HepG2 (cell line): ENCODE measurements around the gene TTC39C. TPM values are rescaled to one million over a fixed set of nuclear protein-coding genes. Genes with fewer than 3 reads are reported as not detected.

ENCODE experiments used
- ATAC-seq: fragments of 200-7000 bp; cut with Tn5 transposase; 3 replicates; pipeline ENCODE4 v1.9.1; 2020; ENCODE audit warnings: mild to moderate bottlenecking, moderate library complexity
- BruUV-seq: library from RNA; stranded (reverse); fragments of 400-500 nt; replicated peaks from 2 replicates; lab custom pipeline; 2021; lab: Mats Ljungman, UMichigan
- CTCF ChIA-PET: fragments of 300-600 bp; formaldehyde crosslinking; extraction: SDS; loops from one replicate; lab custom pipeline; 2021; ENCODE audit warnings: low total read pairs, inconsistent platforms, low intra/inter-chr PET ratio; lab: Yijun Ruan, JAX
- POLR2A ChIA-PET: fragments of 350-600 bp; sonication (Branson Sonifier 250); formaldehyde crosslinking; loops from one replicate; lab custom pipeline; 2020; ENCODE audit warnings: antibody characterized with exemption, inconsistent platforms; lab: Yijun Ruan, JAX
- DNase-seq: peaks from one replicate; pipeline ENCODE4 v3.0.0-alpha.2; 2015; ENCODE audit warnings: low spot score
- FAIRE-seq: peaks from 3 replicates; lab custom pipeline; 2011; peaks lifted over from hg19 to GRCh38; lab: Jason Lieb, UNC
- H2AFZ ChIP-seq: one replicate; pipeline ENCODE4 v1.6.1; 2011; ENCODE audit warnings: low read length, inconsistent platforms
- H3K27ac ChIP-seq: fragments of 300-600 bp; 3 replicates; pipeline ENCODE4 v1.8.0; 2011; ENCODE audit warnings: mixed run types, mild to moderate bottlenecking, mixed read lengths, low read length, inconsistent platforms; ENCODE audit not compliant: insufficient read depth; ENCODE audit errors: extremely low read length
- H3K27me3 ChIP-seq, 2 experiments: fragments of 200-600 bp in 1 of 2; 2 replicates in 1 of 2; 3 replicates in 1 of 2; pipeline versions ENCODE4 v1.6.0 to v1.8.0; 2011; ENCODE audit warnings: low read length in 2 of 2, mild to moderate bottlenecking in 2 of 2, moderate library complexity in 2 of 2, inconsistent platforms in 1 of 2; ENCODE audit not compliant: insufficient read depth in 2 of 2, control insufficient read depth in 1 of 2
- H3K36me3 ChIP-seq, 2 experiments: fragments of 200-600 bp in 1 of 2; replicated peaks in 1 of 2; 2 replicates in 1 of 2; 3 replicates in 1 of 2; pipeline versions ENCODE4 v1.5.1 to v1.8.0; 2011; ENCODE audit warnings: low read length in 2 of 2, inconsistent platforms in 1 of 2; ENCODE audit not compliant: insufficient read depth in 2 of 2, control insufficient read depth in 1 of 2
- H3K4me1 ChIP-seq: 2 replicates; pipeline ENCODE4 v1.5.1; 2012; ENCODE audit warnings: low read length, inconsistent platforms; ENCODE audit not compliant: insufficient read depth
- H3K4me2 ChIP-seq: 2 replicates; pipeline ENCODE4 v1.6.0; 2011; ENCODE audit warnings: low read depth, low read length, inconsistent platforms
- H3K4me3 ChIP-seq, 3 experiments: fragments of 200-600 bp in 1 of 3; sonication (generic), shearing (Covaris generic) in 1 of 3; replicated peaks in 1 of 3; 2 replicates each; pipeline ENCODE4 v1.5.1; 2011 to 2016; ENCODE audit warnings: low read length in 3 of 3, inconsistent platforms in 2 of 3, low read depth in 2 of 3, mild to moderate bottlenecking in 2 of 3, control low read depth in 1 of 3, mixed read lengths in 1 of 3; ENCODE audit not compliant: insufficient read depth in 1 of 3
- H3K79me2 ChIP-seq: one replicate; pipeline ENCODE4 v1.6.1; 2011; ENCODE audit warnings: low read length, inconsistent platforms; ENCODE audit not compliant: insufficient read depth
- H3K9ac ChIP-seq: 2 replicates; pipeline ENCODE4 v1.6.0; 2011; ENCODE audit warnings: mild to moderate bottlenecking, low read depth, low read length, inconsistent platforms; ENCODE audit not compliant: insufficient read depth
- H3K9me3 ChIP-seq: 2 replicates; pipeline ENCODE4 v1.5.1; 2012; ENCODE audit warnings: mild to moderate bottlenecking, low read length
- H4K20me1 ChIP-seq: 2 replicates; pipeline ENCODE4 v1.6.0; 2011; ENCODE audit warnings: inconsistent platforms, mild to moderate bottlenecking, low read length, moderate library complexity; ENCODE audit not compliant: insufficient read depth
- ATF6 ChIP-seq: sonication (generic); formaldehyde crosslinking; conservative IDR thresholded peaks from 2 replicates; pipeline ENCODE4 v1.4.0; 2020; ENCODE audit warnings: missing genetic modification reagents
- JUN ChIP-seq: sonication (generic); formaldehyde crosslinking; IDR thresholded peaks from 2 replicates; pipeline ENCODE4 v1.4.0; 2020; ENCODE audit warnings: mild to moderate bottlenecking, missing genetic modification reagents
- MAFF ChIP-seq: IDR thresholded peaks from 2 replicates; pipeline ENCODE4 v1.6.1; 2011; ENCODE audit warnings: low read depth, low read length, improper control_type of control experiment
- MAFK ChIP-seq, 2 experiments: IDR thresholded peaks in 1 of 2; conservative IDR thresholded peaks in 1 of 2; 2 replicates each; pipeline ENCODE4 v1.6.1; 2011; ENCODE audit warnings: improper control_type of control experiment in 2 of 2, low read length in 2 of 2
- ZNF10 ChIP-seq: sonication (generic); formaldehyde crosslinking; IDR thresholded peaks from 2 replicates; pipeline ENCODE4 v1.4.0; 2020; ENCODE audit warnings: mild to moderate bottlenecking, low read depth, missing genetic modification reagents, borderline replicate concordance
- ZNF281 ChIP-seq: sonication (generic); formaldehyde crosslinking; IDR thresholded peaks from 2 replicates; pipeline ENCODE4 v1.4.0; 2020; ENCODE audit warnings: missing genetic modification reagents, borderline replicate concordance
- ZNF879 ChIP-seq: sonication (generic); formaldehyde crosslinking; IDR thresholded peaks from 2 replicates; pipeline ENCODE4 v1.8.1; 2023; ENCODE audit warnings: missing genetic modification reagents
- WGBS: methylation state at CpG from one replicate; pipeline ENCODE4 v1.1.6; 2017; ENCODE audit warnings: low lambda C conversion rate; 5-methylcytosine and 5-hydroxymethylcytosine counted together
- in situ Hi-C: cut with HindIII; loops from 2 replicates; pipeline ENCODE4 v1.10.0; 2017; ENCODE audit warnings: low pct_unique_long_range_greater_than_20kb; ENCODE audit not compliant: extremely low pct_ligation_motif_present
- intact Hi-C: fragments of 100-400 bp; cut with micrococcal nuclease; formaldehyde crosslinking; loops from one replicate; pipeline ENCODE4 v1.10.0; 2022; ENCODE audit not compliant: unreplicated experiment
- polyA plus RNA-seq, 8 experiments: library from polyadenylated mRNA; depleted of rRNA in 3 of 8; stranded (reverse) in 7 of 8; unstranded in 1 of 8; fragments of >200 nt; fragmentation: Illumina TruSeq in 4 of 8; extraction: Trizol in 4 of 8; gene quantifications; 2 replicates each; pipeline versions ENCODE4 v1.2.1 to v1.2.3, GENCODE V29; 2011 to 2016; ENCODE audit warnings: low read depth in 4 of 8, missing spikeins in 1 of 8, mixed read lengths in 1 of 8; ENCODE audit not compliant: insufficient read depth in 1 of 8
- total RNA-seq, 5 experiments: library from RNA; depleted of rRNA; stranded (reverse); fragments of >200 nt; fragmentation: Illumina TruSeq; extraction: Trizol; gene quantifications; 2 replicates each; pipeline ENCODE4 v1.2.3, GENCODE V29; 2016; ENCODE audit warnings: low read depth in 1 of 5
- TF ChIP-seq, protein P1 (sequence below): fragments of 450-650 bp; IDR thresholded peaks from 2 replicates; pipeline ENCODE4 v1.6.1; 2017

Gene TTC39C
- total and polyA plus RNA-seq, 2 of the 13 experiments (the other 11 are each of a cell fraction or from before 2014, with no cell fraction given): 19.1 to 25.9 TPM

DNA sequence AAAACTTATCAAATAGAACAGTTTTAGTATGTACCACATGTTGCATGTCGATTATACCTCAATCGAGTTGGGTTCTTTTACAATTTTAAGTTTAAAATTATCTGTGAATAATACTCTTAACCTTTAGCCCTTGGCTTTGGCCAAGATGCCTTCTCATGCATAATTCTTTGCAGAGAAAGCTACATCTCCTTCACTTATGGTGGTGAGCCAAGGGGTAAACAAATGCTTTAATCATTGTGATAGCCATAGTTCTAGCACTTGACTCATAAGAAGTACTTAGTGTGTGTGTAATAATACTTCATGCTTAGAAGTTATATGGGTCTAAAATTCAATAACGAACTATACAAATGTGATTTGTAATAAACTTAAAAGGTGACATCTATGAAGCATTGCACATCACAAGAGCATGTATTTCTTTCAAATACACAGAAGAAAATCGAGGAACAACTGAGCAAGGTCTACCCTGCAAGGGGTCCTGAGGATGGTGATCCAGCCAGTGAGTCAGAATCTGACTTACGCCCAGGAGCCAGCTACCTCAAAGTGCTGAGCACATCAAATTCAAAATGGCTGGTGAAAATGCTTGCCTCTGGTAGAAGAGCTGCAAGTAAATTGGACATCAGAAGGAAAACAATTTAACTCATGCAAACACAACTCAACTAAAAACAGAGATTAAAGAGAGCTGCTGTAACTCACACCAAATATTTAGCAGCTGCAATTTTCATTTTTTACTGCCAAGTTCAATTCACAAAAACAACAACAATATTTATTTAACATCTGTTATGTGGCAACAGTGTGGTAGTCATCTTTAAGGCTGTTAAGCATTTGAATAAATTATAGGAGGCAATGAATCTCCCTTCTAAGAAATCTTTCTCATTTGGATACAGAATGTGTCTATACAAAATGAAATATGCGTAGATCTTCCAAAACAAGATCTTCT, 23.8 kb upstream of the TTC39C start:
- no TSS peak for BruUV-seq
- DNase-seq (no peak), ATAC-seq (no peak), FAIRE-seq (no peak)
- no peak overlapping the region for H3K4me2 ChIP-seq
- no peak overlapping the region for H3K4me3 ChIP-seq
- no peaks in the 10 kb centered on the region for H3K79me2 ChIP-seq
- no peaks in the 10 kb centered on the region for H4K20me1 ChIP-seq
- 29% methylated on average over 6 of the region's 6 CpGs for WGBS
- CTCF ChIA-PET: no interaction called here
- TF ChIP-seq MAFK (conservative IDR thresholded peaks at IDR 0.05 in 1 of 2, IDR thresholded peaks at IDR 0.05 in 1 of 2; ENCODE audit: low read length in 2 of 2) (peak; percentile 53 to 79; a peak in 3 of 4 replicates), MAFF (peak; percentile 62)
- TF ChIP-seq, protein P1, sequence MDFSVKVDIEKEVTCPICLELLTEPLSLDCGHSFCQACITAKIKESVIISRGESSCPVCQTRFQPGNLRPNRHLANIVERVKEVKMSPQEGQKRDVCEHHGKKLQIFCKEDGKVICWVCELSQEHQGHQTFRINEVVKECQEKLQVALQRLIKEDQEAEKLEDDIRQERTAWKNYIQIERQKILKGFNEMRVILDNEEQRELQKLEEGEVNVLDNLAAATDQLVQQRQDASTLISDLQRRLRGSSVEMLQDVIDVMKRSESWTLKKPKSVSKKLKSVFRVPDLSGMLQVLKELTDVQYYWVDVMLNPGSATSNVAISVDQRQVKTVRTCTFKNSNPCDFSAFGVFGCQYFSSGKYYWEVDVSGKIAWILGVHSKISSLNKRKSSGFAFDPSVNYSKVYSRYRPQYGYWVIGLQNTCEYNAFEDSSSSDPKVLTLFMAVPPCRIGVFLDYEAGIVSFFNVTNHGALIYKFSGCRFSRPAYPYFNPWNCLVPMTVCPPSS: no peak
- H3K4me1 ChIP-seq: peaks cover 6% of the 10 kb centered on the region; the same call in 1 of the 2 replicates
- POLR2A ChIA-PET: no interaction called here
- no peak overlapping the region for H3K27ac ChIP-seq
- no peak overlapping the region for H2AFZ ChIP-seq
- no peaks in the 10 kb centered on the region for H3K36me3 ChIP-seq
- intact Hi-C loops: no loop called here
- no peaks in the 10 kb centered on the region for H3K9me3 ChIP-seq
- H3K27me3 ChIP-seq: no peaks in the 10 kb centered on the region
- in situ Hi-C loops: no loop called here
- no peak overlapping the region for H3K9ac ChIP-seq

- ATAC-seq (no peak), FAIRE-seq (no peak), DNase-seq (no peak)
- no peaks in the 10 kb centered on the region for H3K79me2 ChIP-seq
- H3K9ac ChIP-seq: no peak overlapping the region
- peaks cover 6% of the 10 kb centered on the region; the same call in 1 of the 2 replicates for H3K4me1 ChIP-seq
- 17% methylated on average over 4 of the region's 7 CpGs for WGBS
- no TSS peak for BruUV-seq
- no peak overlapping the region for H3K4me2 ChIP-seq
- CTCF ChIA-PET: no interaction called here
- H4K20me1 ChIP-seq: no peaks in the 10 kb centered on the region
- POLR2A ChIA-PET: no interaction called here
- H2AFZ ChIP-seq: no peak overlapping the region
- no peaks in the 10 kb centered on the region for H3K27me3 ChIP-seq
- intact Hi-C loops (no loop called here), in situ Hi-C loops (no loop called here)
- H3K4me3 ChIP-seq: no peak overlapping the region
- no peaks in the 10 kb centered on the region for H3K36me3 ChIP-seq
- H3K27ac ChIP-seq: no peak overlapping the region
- no peaks in the 10 kb centered on the region for H3K9me3 ChIP-seq
- TF ChIP-seq ZNF281 (CRISPR knock-in tag): no peak
- no peak for TF ChIP-seq ZNF879 (CRISPR knock-in tag)
- no peak for TF ChIP-seq JUN (CRISPR knock-in tag)
- TF ChIP-seq ZNF10 (CRISPR knock-in tag): no peak
- no peak for TF ChIP-seq ATF6 (CRISPR knock-in tag)
These were observed 22.2 kb upstream of the TTC39C start for GRCh38 chr18:23992089-23992940.
